Measurements from ENCODE around the gene TOM1L2.

DNA sequence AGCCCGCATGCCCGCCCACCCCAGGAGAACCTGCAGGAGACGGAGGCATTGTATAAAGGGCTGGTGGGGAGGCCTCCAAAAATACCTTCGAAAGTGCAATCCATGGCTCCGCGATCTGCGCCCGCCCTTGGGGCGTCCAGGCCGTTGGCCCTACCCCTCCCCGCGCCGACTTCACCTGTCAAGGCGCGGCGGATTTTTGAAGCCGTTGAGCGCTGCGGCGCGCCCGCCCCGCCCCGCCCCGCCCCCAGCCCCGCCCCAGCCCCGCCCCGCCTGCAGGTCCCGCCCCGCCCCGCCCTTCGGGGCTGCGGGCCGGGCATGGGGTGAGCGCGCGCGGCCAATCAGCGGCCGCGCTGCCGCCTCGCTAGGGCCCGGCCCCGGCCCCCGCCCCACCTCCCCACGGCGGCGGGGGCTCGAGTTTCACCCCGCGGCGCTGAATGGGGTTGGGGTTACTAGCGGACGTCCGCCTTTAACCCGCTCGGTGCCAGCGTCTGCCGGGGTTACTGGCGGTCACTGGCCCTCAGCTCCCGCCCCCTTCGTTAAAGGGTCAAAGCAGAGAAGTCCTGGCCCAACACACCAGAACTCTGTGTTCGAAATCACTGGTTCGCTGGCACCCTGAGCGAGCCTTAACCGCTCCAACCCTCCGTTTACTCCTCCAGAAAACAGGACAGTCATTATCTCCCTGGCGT, 148.6 kb downstream of the TOM1L2 start:
- TF ChIP-seq, protein P1, sequence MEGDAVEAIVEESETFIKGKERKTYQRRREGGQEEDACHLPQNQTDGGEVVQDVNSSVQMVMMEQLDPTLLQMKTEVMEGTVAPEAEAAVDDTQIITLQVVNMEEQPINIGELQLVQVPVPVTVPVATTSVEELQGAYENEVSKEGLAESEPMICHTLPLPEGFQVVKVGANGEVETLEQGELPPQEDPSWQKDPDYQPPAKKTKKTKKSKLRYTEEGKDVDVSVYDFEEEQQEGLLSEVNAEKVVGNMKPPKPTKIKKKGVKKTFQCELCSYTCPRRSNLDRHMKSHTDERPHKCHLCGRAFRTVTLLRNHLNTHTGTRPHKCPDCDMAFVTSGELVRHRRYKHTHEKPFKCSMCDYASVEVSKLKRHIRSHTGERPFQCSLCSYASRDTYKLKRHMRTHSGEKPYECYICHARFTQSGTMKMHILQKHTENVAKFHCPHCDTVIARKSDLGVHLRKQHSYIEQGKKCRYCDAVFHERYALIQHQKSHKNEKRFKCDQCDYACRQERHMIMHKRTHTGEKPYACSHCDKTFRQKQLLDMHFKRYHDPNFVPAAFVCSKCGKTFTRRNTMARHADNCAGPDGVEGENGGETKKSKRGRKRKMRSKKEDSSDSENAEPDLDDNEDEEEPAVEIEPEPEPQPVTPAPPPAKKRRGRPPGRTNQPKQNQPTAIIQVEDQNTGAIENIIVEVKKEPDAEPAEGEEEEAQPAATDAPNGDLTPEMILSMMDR (IDR thresholded peaks at IDR 0.05), result no peak
- TF ChIP-seq, protein P2, sequence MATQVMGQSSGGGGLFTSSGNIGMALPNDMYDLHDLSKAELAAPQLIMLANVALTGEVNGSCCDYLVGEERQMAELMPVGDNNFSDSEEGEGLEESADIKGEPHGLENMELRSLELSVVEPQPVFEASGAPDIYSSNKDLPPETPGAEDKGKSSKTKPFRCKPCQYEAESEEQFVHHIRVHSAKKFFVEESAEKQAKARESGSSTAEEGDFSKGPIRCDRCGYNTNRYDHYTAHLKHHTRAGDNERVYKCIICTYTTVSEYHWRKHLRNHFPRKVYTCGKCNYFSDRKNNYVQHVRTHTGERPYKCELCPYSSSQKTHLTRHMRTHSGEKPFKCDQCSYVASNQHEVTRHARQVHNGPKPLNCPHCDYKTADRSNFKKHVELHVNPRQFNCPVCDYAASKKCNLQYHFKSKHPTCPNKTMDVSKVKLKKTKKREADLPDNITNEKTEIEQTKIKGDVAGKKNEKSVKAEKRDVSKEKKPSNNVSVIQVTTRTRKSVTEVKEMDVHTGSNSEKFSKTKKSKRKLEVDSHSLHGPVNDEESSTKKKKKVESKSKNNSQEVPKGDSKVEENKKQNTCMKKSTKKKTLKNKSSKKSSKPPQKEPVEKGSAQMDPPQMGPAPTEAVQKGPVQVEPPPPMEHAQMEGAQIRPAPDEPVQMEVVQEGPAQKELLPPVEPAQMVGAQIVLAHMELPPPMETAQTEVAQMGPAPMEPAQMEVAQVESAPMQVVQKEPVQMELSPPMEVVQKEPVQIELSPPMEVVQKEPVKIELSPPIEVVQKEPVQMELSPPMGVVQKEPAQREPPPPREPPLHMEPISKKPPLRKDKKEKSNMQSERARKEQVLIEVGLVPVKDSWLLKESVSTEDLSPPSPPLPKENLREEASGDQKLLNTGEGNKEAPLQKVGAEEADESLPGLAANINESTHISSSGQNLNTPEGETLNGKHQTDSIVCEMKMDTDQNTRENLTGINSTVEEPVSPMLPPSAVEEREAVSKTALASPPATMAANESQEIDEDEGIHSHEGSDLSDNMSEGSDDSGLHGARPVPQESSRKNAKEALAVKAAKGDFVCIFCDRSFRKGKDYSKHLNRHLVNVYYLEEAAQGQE (IDR thresholded peaks at IDR 0.05; ENCODE audit: insufficient read depth in 1 of 2, low read depth in 2 of 2, low read length in 1 of 2), result no peak
- TF ChIP-seq SIN3A (IDR thresholded peaks at IDR 0.05; ENCODE audit: borderline replicate concordance, insufficient read depth, low read depth, low read length), result no peak
- TF ChIP-seq POLR2AphosphoS5 (IDR thresholded peaks at IDR 0.05; ENCODE audit: low read depth, low read length), result no peak

Measured in Panc1 (cell line).